SK-N-SH (cell line): ENCODE measurements around the gene CALHM5.

Experiments used
- CHD2 ChIP-seq: fragments of 150-350 bp; IDR thresholded peaks from 2 replicates; pipeline ENCODE4 v1.6.1; 2018; ENCODE audit warnings: low read length; ENCODE audit not compliant: partially characterized antibody
- EP300 ChIP-seq, 2 experiments: IDR thresholded peaks; 2 replicates each; pipeline versions ENCODE4 v1.4.0 to v1.6.1; 2012; ENCODE audit warnings: borderline replicate concordance in 1 of 2, low read depth in 1 of 2, low read length in 1 of 2
- EZH2phosphoT487 ChIP-seq: fragments of 200-600 bp; sonication (generic); IDR thresholded peaks from 2 replicates; pipeline ENCODE4 v1.6.1; 2017; ENCODE audit warnings: low read depth, mixed run types, mild to moderate bottlenecking, antibody characterized with exemption, moderate library complexity, borderline replicate concordance
- FOSL2 ChIP-seq: IDR thresholded peaks from 2 replicates; pipeline ENCODE4 v1.4.0; 2012; ENCODE audit warnings: low read depth, mild to moderate bottlenecking, moderate library complexity, borderline replicate concordance
- FOXM1 ChIP-seq: IDR thresholded peaks from 2 replicates; pipeline ENCODE4 v1.4.0; 2012; ENCODE audit warnings: low read depth, mild to moderate bottlenecking
- NFIC ChIP-seq: IDR thresholded peaks from 2 replicates; pipeline ENCODE4 v1.4.0; 2012; ENCODE audit warnings: borderline replicate concordance
- RAD21 ChIP-seq: IDR thresholded peaks from 2 replicates; pipeline ENCODE4 v1.6.1; 2012; ENCODE audit warnings: mild to moderate bottlenecking, low read length
- TEAD4 ChIP-seq: IDR thresholded peaks from 2 replicates; pipeline ENCODE4 v1.4.0; 2012; ENCODE audit warnings: mild to moderate bottlenecking, borderline replicate concordance; ENCODE audit not compliant: insufficient read depth
- TF ChIP-seq, protein P1 (sequence below): fragments of 200-600 bp; sonication (generic); IDR thresholded peaks from 2 replicates; pipeline ENCODE4 v1.6.1; 2017; ENCODE audit warnings: antibody characterized with exemption, mild to moderate bottlenecking, moderate library complexity
- TF ChIP-seq, protein P2 (sequence below): IDR thresholded peaks from 2 replicates; pipeline ENCODE4 v1.4.0; 2012; ENCODE audit warnings: low read depth, borderline replicate concordance

- TF ChIP-seq, protein P1, sequence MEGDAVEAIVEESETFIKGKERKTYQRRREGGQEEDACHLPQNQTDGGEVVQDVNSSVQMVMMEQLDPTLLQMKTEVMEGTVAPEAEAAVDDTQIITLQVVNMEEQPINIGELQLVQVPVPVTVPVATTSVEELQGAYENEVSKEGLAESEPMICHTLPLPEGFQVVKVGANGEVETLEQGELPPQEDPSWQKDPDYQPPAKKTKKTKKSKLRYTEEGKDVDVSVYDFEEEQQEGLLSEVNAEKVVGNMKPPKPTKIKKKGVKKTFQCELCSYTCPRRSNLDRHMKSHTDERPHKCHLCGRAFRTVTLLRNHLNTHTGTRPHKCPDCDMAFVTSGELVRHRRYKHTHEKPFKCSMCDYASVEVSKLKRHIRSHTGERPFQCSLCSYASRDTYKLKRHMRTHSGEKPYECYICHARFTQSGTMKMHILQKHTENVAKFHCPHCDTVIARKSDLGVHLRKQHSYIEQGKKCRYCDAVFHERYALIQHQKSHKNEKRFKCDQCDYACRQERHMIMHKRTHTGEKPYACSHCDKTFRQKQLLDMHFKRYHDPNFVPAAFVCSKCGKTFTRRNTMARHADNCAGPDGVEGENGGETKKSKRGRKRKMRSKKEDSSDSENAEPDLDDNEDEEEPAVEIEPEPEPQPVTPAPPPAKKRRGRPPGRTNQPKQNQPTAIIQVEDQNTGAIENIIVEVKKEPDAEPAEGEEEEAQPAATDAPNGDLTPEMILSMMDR, result no peak
- TF ChIP-seq NFIC (no peak), FOSL2 (no peak), CHD2 (no peak), EP300 (IDR thresholded peaks at IDR 0.05; ENCODE audit: borderline replicate concordance in 1 of 2, low read depth in 1 of 2, low read length in 1 of 2) (no peak), RAD21 (no peak), EZH2phosphoT487 (no peak), FOXM1 (no peak), TEAD4 (no peak)
- TF ChIP-seq, protein P2, sequence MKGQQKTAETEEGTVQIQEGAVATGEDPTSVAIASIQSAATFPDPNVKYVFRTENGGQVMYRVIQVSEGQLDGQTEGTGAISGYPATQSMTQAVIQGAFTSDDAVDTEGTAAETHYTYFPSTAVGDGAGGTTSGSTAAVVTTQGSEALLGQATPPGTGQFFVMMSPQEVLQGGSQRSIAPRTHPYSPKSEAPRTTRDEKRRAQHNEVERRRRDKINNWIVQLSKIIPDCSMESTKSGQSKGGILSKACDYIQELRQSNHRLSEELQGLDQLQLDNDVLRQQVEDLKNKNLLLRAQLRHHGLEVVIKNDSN, result no peak
Measured at GRCh38 chr6:116465246-116465645, 46.2 kb upstream of the CALHM5 start.
